Cardiac fibroblast (primary cell): Measurements from ENCODE around the gene VEGFB.
A peak's percentile ranks its signal among the peaks of the same experiment; 100 is the strongest.

Experiments used
- DNase-seq, 2 donors: peaks; one replicate each; pipeline versions ENCODE4 v3.0.0 to v3.0.0-alpha.2; 2010; ENCODE audit warnings: low read depth in 2 of 2
- H3K4me3 ChIP-seq, 2 donors: replicated peaks in 1 of 2; 1 replicate in 1 of 2; 2 replicates in 1 of 2; pipeline ENCODE4 v1.5.1; 2011; ENCODE audit warnings: low read depth in 2 of 2, low read length in 2 of 2, mild to moderate bottlenecking in 2 of 2, moderate library complexity in 1 of 2
- TF ChIP-seq, protein P1 (sequence below): IDR thresholded peaks from one replicate; pipeline ENCODE4 v1.5.1; 2011; ENCODE audit warnings: low read depth, mild to moderate bottlenecking, low read length, inconsistent platforms

Gene VEGFB

GRCh38 chr11:64198511-64198910, 35.9 kb upstream of the VEGFB start:
- TF ChIP-seq, protein P1, sequence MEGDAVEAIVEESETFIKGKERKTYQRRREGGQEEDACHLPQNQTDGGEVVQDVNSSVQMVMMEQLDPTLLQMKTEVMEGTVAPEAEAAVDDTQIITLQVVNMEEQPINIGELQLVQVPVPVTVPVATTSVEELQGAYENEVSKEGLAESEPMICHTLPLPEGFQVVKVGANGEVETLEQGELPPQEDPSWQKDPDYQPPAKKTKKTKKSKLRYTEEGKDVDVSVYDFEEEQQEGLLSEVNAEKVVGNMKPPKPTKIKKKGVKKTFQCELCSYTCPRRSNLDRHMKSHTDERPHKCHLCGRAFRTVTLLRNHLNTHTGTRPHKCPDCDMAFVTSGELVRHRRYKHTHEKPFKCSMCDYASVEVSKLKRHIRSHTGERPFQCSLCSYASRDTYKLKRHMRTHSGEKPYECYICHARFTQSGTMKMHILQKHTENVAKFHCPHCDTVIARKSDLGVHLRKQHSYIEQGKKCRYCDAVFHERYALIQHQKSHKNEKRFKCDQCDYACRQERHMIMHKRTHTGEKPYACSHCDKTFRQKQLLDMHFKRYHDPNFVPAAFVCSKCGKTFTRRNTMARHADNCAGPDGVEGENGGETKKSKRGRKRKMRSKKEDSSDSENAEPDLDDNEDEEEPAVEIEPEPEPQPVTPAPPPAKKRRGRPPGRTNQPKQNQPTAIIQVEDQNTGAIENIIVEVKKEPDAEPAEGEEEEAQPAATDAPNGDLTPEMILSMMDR = no peak
- DNase-seq = no peak
- H3K4me3 ChIP-seq = no peak overlapping the region

- H3K4me3 ChIP-seq = no peak overlapping the region
- no peak for DNase-seq
- TF ChIP-seq, protein P1 = no peak
These were observed 32.8 kb upstream of the VEGFB start for GRCh38 chr11:64201543-64201942.

DNA sequence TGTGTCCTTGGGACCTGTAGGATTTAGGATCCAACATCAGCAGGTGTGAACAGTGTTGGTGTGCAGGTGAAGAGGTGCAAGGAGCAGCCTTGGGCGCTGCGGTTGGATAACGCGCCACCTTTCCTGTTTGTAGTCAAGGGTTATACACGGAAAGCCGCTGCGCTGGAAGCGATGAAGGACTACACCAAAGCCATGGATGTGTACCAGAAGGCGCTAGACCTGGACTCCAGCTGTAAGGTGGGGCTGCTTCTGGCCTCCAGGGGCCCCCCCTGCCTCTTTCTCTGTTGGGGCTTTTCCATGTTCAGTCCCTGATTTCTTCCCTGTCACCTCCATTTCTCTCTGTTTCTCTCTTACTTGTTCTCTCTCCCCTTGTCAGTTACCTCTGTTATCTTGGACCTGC, 31.4 kb upstream of the VEGFB start:
- DNase-seq = no peak
- no peak overlapping the region for H3K4me3 ChIP-seq
- TF ChIP-seq, protein P1 = no peak

DNA sequence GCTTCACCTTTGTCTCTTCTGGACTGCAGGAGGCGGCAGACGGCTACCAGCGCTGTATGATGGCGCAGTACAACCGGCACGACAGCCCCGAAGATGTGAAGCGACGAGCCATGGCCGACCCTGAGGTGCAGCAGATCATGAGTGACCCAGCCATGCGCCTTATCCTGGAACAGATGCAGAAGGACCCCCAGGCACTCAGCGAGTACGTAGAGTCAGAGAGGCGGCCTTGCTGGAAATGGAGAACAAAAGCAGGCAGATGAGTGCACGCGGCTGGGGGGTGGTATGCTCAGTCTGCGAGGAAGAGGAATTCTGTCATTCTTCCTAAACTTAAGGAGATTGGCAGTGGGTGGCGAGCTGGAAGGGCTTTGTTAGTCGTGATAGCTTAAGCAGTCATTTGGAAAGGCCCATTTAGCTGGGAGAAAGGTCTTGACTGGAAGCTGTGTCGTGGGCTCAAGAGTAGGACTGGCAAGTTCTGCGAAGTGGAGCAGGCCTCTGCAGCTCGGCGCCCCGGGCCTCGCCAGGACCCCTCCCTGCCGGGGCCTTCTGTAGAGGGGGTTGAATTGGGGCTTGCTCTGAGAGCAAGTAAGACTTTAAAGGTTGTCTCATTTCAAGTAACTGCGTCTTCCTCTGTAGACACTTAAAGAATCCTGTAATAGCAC, 30.8 kb upstream of the VEGFB start:
- TF ChIP-seq, protein P1 = no peak
- no peak overlapping the region for H3K4me3 ChIP-seq
- no peak for DNase-seq

DNA sequence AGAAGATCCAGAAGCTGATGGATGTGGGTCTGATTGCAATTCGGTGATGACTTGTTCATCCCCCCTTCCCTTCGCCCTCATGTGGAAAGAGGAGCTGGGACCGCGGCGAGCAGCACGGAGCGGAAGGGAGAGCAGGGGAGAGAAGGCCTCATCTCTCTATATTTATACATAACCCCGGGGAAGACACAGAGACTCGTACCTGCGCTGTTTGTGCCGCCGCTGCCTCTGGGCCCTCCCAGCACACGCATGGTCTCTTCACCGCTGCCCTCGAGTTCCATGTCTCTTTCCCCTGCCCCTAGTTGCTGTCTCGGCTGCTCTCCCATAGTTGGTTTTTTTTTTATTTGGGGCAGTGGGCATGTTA, 30.3 kb upstream of the VEGFB start:
- TF ChIP-seq, protein P1 = no peak
- H3K4me3 ChIP-seq = no peak overlapping the region
- DNase-seq = no peak

DNA sequence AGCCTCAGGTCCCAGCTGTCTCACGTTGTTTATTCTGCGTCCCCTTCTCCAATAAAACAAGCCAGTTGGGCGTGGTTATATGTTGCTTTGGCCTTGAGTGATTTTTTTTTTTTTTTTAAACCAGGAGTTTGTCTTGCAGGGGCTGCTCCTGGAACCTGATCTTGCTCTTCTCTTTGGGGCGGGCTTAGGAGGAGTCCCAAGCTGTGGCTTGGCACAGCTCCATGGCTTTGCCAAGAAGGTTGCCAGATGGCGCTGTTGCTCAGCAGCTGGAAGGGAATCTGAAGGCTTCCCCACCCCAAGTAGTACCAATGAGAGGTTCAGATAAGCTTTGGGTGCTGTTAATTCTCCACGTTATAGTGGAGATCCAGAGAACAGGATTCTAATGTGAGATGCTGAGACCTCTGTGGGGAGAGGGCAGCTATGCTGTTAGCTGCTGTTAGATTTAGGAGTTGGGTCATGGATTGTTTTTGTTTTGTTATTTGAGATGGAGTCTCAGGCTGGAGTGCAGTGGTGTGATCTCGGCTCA, 29.9 kb upstream of the VEGFB start:
- peak; percentile 96 to 98 for DNase-seq
- TF ChIP-seq, protein P1 = peak; percentile 73
- H3K4me3 ChIP-seq = no peak overlapping the region
